ENCODE data around the gene MTF2.

DNA sequence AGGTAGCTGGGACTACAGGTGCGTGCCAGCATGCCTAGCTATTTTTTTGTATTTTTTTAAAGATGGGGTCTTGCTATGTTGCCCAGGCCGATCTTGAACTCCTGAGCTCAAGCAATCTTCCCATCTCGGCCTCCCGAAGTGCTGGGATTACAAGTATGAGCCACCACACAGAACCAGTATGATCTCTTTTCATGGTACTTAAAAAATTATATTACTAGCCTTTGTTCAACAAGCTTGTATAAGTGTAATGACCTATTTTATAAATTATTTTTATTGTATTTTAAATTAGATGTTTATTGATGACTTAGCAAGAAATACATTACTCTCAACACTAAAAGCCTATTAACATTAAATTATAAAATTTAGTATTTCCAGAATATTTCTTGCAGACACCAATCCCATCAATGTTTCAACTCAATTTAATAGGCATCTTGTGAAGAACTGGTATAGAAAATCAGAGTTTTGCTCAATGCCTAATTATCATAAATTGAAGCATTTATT is 36.0 kb upstream of the MTF2 start:
- TF ChIP-seq, protein P1, sequence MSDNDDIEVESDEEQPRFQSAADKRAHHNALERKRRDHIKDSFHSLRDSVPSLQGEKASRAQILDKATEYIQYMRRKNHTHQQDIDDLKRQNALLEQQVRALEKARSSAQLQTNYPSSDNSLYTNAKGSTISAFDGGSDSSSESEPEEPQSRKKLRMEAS (IDR thresholded peaks at IDR 0.05), result no peak
- TF ChIP-seq, protein P2, sequence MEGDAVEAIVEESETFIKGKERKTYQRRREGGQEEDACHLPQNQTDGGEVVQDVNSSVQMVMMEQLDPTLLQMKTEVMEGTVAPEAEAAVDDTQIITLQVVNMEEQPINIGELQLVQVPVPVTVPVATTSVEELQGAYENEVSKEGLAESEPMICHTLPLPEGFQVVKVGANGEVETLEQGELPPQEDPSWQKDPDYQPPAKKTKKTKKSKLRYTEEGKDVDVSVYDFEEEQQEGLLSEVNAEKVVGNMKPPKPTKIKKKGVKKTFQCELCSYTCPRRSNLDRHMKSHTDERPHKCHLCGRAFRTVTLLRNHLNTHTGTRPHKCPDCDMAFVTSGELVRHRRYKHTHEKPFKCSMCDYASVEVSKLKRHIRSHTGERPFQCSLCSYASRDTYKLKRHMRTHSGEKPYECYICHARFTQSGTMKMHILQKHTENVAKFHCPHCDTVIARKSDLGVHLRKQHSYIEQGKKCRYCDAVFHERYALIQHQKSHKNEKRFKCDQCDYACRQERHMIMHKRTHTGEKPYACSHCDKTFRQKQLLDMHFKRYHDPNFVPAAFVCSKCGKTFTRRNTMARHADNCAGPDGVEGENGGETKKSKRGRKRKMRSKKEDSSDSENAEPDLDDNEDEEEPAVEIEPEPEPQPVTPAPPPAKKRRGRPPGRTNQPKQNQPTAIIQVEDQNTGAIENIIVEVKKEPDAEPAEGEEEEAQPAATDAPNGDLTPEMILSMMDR (IDR thresholded peaks at IDR 0.05; ENCODE audit: low read depth, low read length, missing input control), result no peak
- no peak for TF ChIP-seq TAF1 (conservative IDR thresholded peaks at IDR 0.05)
- TF ChIP-seq YY1 (IDR thresholded peaks at IDR 0.05), result no peak
- TF ChIP-seq GABPA (IDR thresholded peaks at IDR 0.05 in 1 of 2, conservative IDR thresholded peaks at IDR 0.05 in 1 of 2), result no peak
- TF ChIP-seq SP1 (IDR thresholded peaks at IDR 0.05), result no peak
- TF ChIP-seq, protein P3, sequence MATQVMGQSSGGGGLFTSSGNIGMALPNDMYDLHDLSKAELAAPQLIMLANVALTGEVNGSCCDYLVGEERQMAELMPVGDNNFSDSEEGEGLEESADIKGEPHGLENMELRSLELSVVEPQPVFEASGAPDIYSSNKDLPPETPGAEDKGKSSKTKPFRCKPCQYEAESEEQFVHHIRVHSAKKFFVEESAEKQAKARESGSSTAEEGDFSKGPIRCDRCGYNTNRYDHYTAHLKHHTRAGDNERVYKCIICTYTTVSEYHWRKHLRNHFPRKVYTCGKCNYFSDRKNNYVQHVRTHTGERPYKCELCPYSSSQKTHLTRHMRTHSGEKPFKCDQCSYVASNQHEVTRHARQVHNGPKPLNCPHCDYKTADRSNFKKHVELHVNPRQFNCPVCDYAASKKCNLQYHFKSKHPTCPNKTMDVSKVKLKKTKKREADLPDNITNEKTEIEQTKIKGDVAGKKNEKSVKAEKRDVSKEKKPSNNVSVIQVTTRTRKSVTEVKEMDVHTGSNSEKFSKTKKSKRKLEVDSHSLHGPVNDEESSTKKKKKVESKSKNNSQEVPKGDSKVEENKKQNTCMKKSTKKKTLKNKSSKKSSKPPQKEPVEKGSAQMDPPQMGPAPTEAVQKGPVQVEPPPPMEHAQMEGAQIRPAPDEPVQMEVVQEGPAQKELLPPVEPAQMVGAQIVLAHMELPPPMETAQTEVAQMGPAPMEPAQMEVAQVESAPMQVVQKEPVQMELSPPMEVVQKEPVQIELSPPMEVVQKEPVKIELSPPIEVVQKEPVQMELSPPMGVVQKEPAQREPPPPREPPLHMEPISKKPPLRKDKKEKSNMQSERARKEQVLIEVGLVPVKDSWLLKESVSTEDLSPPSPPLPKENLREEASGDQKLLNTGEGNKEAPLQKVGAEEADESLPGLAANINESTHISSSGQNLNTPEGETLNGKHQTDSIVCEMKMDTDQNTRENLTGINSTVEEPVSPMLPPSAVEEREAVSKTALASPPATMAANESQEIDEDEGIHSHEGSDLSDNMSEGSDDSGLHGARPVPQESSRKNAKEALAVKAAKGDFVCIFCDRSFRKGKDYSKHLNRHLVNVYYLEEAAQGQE (IDR thresholded peaks at IDR 0.05), result no peak
- TF ChIP-seq RXRA (IDR thresholded peaks at IDR 0.05), result no peak
- no peak for TF ChIP-seq RAD21 (IDR thresholded peaks at IDR 0.05)
- TF ChIP-seq, protein P4, sequence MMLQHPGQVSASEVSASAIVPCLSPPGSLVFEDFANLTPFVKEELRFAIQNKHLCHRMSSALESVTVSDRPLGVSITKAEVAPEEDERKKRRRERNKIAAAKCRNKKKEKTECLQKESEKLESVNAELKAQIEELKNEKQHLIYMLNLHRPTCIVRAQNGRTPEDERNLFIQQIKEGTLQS (IDR thresholded peaks at IDR 0.05), result no peak
- TF ChIP-seq FOXA1 (IDR thresholded peaks at IDR 0.05), result no peak
- TF ChIP-seq, protein P5, sequence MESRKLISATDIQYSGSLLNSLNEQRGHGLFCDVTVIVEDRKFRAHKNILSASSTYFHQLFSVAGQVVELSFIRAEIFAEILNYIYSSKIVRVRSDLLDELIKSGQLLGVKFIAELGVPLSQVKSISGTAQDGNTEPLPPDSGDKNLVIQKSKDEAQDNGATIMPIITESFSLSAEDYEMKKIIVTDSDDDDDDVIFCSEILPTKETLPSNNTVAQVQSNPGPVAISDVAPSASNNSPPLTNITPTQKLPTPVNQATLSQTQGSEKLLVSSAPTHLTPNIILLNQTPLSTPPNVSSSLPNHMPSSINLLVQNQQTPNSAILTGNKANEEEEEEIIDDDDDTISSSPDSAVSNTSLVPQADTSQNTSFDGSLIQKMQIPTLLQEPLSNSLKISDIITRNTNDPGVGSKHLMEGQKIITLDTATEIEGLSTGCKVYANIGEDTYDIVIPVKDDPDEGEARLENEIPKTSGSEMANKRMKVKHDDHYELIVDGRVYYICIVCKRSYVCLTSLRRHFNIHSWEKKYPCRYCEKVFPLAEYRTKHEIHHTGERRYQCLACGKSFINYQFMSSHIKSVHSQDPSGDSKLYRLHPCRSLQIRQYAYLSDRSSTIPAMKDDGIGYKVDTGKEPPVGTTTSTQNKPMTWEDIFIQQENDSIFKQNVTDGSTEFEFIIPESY (IDR thresholded peaks at IDR 0.05), result no peak

Data from liver (tissue), 3 donors.